Breast epithelium (tissue), 4 donors: ENCODE data around the gene ZNF823. TPM values are rescaled to one million over a fixed set of nuclear protein-coding genes. Genes with fewer than 3 reads are reported as not detected.
A peak's percentile ranks its signal among the peaks of the same experiment; 100 is the strongest.

ENCODE experiments used
- DNase-seq, 2 donors: peaks; one replicate each; pipeline ENCODE4 v3.0.0-alpha.2; 2019; ENCODE audit warnings: low spot score in 2 of 2
- H3K27ac ChIP-seq, 2 donors: fragments of 200-600 bp; sonication (generic) in 1 of 2; one replicate each; pipeline ENCODE4 v1.5.1; 2016 to 2019; ENCODE audit warnings: mild to moderate bottlenecking in 1 of 2
- H3K27me3 ChIP-seq, 2 donors: fragments of 200-600 bp; sonication (generic) in 1 of 2; one replicate each; pipeline versions ENCODE4 v1.5.1 to v1.6.0; 2017 to 2019; ENCODE audit warnings: control low read depth in 1 of 2, mild to moderate bottlenecking in 1 of 2
- H3K36me3 ChIP-seq: fragments of 200-600 bp; one replicate; pipeline ENCODE4 v1.5.1; 2019
- H3K4me1 ChIP-seq, 2 donors: fragments of 200-600 bp; sonication (generic); one replicate each; pipeline ENCODE4 v1.5.1; 2016 to 2019; ENCODE audit warnings: control low read depth in 1 of 2
- H3K4me3 ChIP-seq, 3 donors: fragments of 200-600 bp; sonication (generic); 1 replicate in 2 of 3; 2 replicates in 1 of 3; pipeline ENCODE4 v1.5.1; 2016 to 2019; ENCODE audit warnings: mild to moderate bottlenecking in 3 of 3, moderate library complexity in 2 of 3
- H3K9me3 ChIP-seq, 2 donors: fragments of 200-600 bp; sonication (generic) in 1 of 2; one replicate each; pipeline ENCODE4 v1.5.1; 2016 to 2019; ENCODE audit warnings: control low read depth in 1 of 2
- POLR2A ChIP-seq: fragments of 450-650 bp; IDR thresholded peaks from one replicate; pipeline ENCODE4 v1.6.1; 2016; ENCODE audit warnings: antibody characterized with exemption, mild to moderate bottlenecking, moderate library complexity
- POLR2AphosphoS5 ChIP-seq, 3 donors: sonication (generic); formaldehyde crosslinking; IDR thresholded peaks; one replicate each; pipeline ENCODE4 v1.6.1; 2017; ENCODE audit warnings: antibody characterized with exemption in 3 of 3
- intact Hi-C: fragments of 100-400 bp; cut with DNase I; formaldehyde crosslinking; loops from one replicate; pipeline ENCODE4 v1.15.1; 2023; ENCODE audit warnings: low total_unique reads
- total RNA-seq, 3 donors: library from RNA; depleted of rRNA; stranded (reverse); fragments of >200 nt; gene quantifications; one replicate each; pipeline ENCODE4 v1.1.0, GENCODE V29; 2016
- TF ChIP-seq, protein P1 (sequence below), 3 donors: fragments of 450-650 bp; IDR thresholded peaks; one replicate each; pipeline ENCODE4 v1.5.1; 2016 to 2017; ENCODE audit warnings: antibody characterized with exemption in 3 of 3, mild to moderate bottlenecking in 3 of 3, moderate library complexity in 3 of 3

Gene ZNF823
- total RNA-seq, 3 donors from 2014 or later: 10.4 to 20.9 (median 13.1) TPM

DNA sequence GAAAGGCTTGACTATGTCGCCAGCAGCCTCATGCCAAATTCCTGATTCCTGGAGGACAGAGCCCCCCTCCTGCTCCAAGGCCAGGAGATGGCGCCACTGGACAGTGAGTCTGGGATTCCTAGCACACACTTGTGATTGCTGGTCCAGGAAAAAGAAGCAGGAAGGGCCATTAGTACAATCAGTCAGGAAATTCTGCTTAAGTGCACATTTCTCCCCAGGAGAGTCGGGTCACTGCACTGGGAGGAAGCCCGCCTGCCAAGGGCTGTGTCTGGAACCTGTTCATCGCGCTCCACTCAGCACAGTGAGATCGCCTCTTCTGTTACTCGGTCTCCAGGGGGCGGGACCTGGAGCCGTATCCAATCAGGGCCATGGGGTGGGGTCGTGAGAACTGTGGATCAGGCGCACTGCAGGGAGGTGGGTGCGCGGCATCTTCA lies 65.1 kb downstream of the ZNF823 start:
- TF ChIP-seq POLR2A (no peak), POLR2AphosphoS5 (IDR thresholded peaks at IDR 0.05) (peak in 1 of 3 donors; percentile 21)
- TF ChIP-seq, protein P1, sequence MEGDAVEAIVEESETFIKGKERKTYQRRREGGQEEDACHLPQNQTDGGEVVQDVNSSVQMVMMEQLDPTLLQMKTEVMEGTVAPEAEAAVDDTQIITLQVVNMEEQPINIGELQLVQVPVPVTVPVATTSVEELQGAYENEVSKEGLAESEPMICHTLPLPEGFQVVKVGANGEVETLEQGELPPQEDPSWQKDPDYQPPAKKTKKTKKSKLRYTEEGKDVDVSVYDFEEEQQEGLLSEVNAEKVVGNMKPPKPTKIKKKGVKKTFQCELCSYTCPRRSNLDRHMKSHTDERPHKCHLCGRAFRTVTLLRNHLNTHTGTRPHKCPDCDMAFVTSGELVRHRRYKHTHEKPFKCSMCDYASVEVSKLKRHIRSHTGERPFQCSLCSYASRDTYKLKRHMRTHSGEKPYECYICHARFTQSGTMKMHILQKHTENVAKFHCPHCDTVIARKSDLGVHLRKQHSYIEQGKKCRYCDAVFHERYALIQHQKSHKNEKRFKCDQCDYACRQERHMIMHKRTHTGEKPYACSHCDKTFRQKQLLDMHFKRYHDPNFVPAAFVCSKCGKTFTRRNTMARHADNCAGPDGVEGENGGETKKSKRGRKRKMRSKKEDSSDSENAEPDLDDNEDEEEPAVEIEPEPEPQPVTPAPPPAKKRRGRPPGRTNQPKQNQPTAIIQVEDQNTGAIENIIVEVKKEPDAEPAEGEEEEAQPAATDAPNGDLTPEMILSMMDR (IDR thresholded peaks at IDR 0.05): peak; percentile 26 to 83 (median 82)
- Histone ChIP-seq H3K4me1 (no peaks in the 10 kb centered on the region), H3K4me3 (peak overlapping the region; percentile 36 to 64 (median 53)), H3K9me3 (peaks cover 0 to 23% of the 10 kb centered on the region in 2 donors), H3K27me3 (no peaks in the 10 kb centered on the region), H3K27ac (peak overlapping the region in 1 of 2 donors; percentile 11), H3K36me3 (no peaks in the 10 kb centered on the region)
- intact Hi-C loops: no loop called here
- DNase-seq: peak; percentile 55 to 78

Other genes starting within 250 kb of the ZNF823 start
- gene ZNF653, start 233.1 kb downstream of the ZNF823 start, total RNA-seq: 10 to 100 TPM in 2 of 3 donors, 1 to 10 TPM in 1; 3.4 to 14.0 (median 10.8) TPM
- gene ECSIT, start 209.8 kb downstream of the ZNF823 start, total RNA-seq: 10 to 100 TPM; 37.0 to 56.0 (median 53.6) TPM
- gene CNN1, start 200.1 kb downstream of the ZNF823 start, total RNA-seq: 100 to 1,000 TPM in 1 of 3 donors, 10 to 100 TPM in 1, 1 to 10 TPM in 1; 2.2 to 106 (median 74.3) TPM
- 10 to 100 TPM; 31.7 to 38.0 (median 37.3) TPM for gene ELOF1, start 179.7 kb downstream of the ZNF823 start, total RNA-seq
- gene ACP5, start 161.3 kb downstream of the ZNF823 start, total RNA-seq: 100 to 1,000 TPM in 1 of 3 donors, 10 to 100 TPM in 2; 33.4 to 101 (median 92.8) TPM
- gene ZNF627, start 141.5 kb downstream of the ZNF823 start, total RNA-seq: 10 to 100 TPM in 2 of 3 donors, 1 to 10 TPM in 1; 8.5 to 35.4 (median 23.3) TPM
- 10 to 100 TPM in 2 of 3 donors, 1 to 10 TPM in 1; 7.7 to 17.6 (median 10.2) TPM for gene ZNF441, start 28.1 kb upstream of the ZNF823 start, total RNA-seq
- gene ZNF491, start 59.6 kb upstream of the ZNF823 start, total RNA-seq: 1 to 10 TPM; 1.6 to 3.9 (median 3.2) TPM
- gene ZNF440, start 75.3 kb upstream of the ZNF823 start, total RNA-seq: 10 to 100 TPM in 2 of 3 donors, 1 to 10 TPM in 1; 9.8 to 16.4 (median 16.0) TPM
- gene ZNF439, start 109.8 kb upstream of the ZNF823 start, total RNA-seq: 10 to 100 TPM in 2 of 3 donors, 1 to 10 TPM in 1; 5.1 to 20.8 (median 13.8) TPM
- gene ZNF69, start 148.8 kb upstream of the ZNF823 start, total RNA-seq: 10 to 100 TPM; 16.3 to 26.1 (median 20.0) TPM
- gene ZNF700, start 186.2 kb upstream of the ZNF823 start, total RNA-seq: 10 to 100 TPM; 13.8 to 32.9 (median 22.3) TPM
- gene ZNF763, start 226.1 kb upstream of the ZNF823 start, total RNA-seq: 10 to 100 TPM in 1 of 3 donors, 1 to 10 TPM in 2; 2.9 to 14.5 (median 6.9) TPM